A172 (cell line): ENCODE results near the gene ZC3H7B. TPM values are rescaled to one million over a fixed set of nuclear protein-coding genes. Genes with fewer than 3 reads are reported as not detected.
"Not testable (repeated sequence)": the region's sequence is repeated elsewhere in the genome, so short reads cannot be mapped to it uniquely, and the experiment has no call there.

ENCODE experiments used
- DNase-seq: peaks from one replicate; pipeline ENCODE4 v3.0.0-alpha.2; 2015; ENCODE audit warnings: low spot score
- total RNA-seq: library from RNA; depleted of rRNA; stranded (reverse); fragments of >200 nt; shearing (Covaris generic); gene quantifications from 2 replicates; pipeline ENCODE4 v1.2.3, GENCODE V29; 2014; rRNA removed

Gene ZC3H7B, protein sequence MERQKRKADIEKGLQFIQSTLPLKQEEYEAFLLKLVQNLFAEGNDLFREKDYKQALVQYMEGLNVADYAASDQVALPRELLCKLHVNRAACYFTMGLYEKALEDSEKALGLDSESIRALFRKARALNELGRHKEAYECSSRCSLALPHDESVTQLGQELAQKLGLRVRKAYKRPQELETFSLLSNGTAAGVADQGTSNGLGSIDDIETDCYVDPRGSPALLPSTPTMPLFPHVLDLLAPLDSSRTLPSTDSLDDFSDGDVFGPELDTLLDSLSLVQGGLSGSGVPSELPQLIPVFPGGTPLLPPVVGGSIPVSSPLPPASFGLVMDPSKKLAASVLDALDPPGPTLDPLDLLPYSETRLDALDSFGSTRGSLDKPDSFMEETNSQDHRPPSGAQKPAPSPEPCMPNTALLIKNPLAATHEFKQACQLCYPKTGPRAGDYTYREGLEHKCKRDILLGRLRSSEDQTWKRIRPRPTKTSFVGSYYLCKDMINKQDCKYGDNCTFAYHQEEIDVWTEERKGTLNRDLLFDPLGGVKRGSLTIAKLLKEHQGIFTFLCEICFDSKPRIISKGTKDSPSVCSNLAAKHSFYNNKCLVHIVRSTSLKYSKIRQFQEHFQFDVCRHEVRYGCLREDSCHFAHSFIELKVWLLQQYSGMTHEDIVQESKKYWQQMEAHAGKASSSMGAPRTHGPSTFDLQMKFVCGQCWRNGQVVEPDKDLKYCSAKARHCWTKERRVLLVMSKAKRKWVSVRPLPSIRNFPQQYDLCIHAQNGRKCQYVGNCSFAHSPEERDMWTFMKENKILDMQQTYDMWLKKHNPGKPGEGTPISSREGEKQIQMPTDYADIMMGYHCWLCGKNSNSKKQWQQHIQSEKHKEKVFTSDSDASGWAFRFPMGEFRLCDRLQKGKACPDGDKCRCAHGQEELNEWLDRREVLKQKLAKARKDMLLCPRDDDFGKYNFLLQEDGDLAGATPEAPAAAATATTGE
- total RNA-seq, result 26.9 and 31.1 TPM in 2 replicates

DNA sequence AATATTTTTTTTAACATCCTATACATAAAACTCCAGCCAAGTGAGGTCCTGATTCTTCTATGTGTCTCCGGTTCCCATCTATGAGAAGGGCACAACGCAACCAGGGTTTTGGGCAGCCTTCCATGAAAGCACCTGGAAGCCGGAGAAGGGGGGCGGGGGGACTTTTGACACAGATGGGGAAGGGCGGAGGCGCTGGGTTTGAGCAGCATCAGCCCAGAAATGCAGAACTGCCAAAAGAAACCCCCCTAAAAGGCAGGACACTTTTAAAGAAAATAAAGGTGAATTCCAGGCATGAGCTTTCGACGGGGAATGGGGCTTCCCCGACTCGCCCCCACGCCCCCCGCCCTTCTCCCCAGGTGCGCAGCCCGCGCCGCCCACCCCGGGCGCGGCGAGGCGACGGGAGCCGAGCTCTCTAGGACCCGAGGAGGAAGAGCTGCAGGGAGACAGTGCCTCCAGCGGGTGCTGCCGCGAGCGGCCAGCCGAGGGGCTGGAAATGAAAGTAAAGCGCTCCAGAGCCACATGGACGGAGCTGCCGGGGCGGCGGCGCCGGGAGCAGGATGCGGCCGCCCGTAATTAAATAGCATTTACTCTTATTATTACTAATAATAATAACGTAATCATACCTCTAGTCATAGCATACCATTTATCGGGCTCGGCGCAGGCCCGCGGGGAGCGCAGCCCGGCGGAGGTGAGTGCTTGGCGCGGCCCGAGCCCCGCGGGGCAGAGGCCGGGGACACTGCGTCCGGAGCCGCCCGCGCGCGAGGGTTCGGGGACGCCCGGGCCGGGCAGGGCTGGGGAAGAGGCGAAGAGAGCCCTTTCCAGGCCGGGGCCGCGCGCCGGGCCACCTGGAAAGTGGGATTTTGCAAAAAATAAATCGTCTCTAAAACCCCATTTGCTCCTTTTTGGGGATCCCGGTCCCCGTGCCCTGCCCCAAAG, at the start of gene ZC3H7B:
ZC3H7B (plus strand) TSS at position 441 of the 936 bp plus-strand sequence. CDS start 19,136 bp downstream, outside the sequence.
- peak; percentile 41 for DNase-seq

DNA sequence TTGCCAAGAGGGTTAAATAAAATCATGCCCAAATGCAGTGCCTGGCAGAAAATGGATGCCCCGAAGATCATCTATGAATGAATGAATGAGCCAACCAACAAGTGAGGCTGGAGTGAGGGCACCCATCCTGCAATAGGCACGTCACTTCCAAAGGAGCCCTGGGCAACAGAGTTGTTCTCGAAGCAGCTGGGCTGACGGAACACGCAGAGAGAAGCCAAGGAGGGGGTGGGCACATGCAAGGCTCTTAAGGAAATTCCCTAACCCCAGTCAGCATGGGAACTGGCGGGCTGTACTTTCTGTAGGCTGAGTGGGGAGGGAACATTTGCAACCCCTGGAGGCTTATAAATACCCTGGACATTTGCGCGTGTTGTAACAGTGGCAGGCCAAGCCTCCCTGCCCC, 49.0 kb upstream of the ZC3H7B start:
- DNase-seq, result no peak

DNA sequence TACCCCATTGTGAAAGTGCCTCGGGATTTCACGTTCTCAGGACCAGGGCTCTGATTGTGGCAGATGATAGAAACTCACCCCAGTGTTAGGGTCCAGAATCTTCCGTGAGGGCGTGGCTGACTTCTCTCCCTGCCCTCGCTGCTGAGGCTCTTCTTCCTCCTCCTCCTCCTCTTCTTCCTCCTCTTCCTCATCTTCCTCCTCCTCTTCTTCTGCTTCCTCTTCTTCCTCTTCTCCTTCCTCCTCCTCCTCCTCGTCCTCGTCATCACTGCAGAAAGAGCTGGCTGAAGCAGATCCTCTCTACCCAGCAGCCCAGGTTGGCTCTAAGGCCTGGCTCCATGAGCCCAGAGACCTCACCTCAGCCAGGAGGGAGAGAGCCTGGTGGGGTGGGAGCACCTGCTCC, 47.1 kb upstream of the ZC3H7B start:
- DNase-seq, result no peak

DNA sequence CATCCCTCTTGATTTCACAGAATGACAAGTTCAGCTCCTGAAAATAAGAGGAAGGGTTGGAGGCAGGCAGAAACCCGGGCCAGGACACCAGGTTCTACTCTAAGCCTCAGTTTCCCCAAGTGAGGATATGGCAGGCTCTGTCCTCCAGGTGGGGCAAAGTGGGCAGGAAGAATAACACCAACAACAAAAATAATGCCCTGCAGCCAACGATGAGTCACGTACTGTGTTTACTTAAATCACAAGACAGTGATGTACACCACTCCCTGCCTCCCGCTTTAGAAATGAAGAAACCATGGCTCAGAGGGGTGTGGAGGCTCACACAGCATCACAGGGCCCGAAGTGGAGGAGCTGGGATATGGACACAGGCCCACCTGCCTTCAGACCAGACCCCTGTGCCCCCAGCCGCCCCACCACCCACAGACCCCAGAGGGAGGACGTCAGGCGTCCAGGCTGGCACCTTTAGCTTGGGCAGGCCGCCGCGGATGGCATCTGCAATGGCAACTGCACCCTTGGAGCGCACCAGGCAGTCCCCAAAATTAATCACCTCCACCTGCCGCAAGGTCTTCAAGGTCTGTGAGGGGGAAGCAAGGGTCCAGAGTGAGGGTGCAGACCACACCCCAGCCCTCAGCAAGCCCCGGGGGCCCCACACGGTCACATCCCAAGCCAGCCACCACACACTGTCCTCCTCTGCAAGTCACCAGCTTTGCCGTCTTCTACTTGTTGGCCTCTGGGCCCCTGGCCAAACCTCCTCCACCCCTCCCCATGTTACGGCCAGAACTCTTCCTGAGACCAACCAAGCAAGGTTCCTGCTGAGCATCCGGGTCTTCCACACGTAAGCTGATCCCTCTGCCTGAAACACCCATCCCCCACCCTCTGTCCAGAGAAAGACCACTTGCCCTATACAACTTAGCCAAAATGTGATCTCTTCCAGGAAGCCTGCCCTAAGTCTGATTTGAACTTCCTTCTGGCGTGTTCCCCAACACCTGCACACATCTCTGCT, 44.8 kb upstream of the ZC3H7B start:
- DNase-seq, result peak; percentile 68

DNA sequence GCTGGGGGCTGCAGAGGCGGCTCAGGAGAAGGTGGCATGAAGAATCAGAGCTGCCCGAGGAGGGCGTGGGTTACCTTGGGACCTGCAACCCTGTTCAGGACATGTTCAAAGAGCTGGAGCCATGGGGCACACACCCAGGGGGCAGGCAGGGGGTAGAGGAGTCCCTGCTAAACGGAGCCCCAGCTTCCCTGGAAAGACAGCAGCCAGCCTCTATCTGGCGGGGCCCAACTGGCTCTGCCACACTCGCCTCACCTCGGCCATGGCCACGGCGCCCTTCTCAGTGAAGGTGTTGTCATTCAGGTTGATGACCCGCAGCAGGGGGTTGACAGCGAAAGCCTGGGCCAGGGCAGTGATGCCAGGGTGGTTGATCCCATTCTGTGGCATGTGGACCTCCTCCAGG, 43.6 kb upstream of the ZC3H7B start:
- DNase-seq, result no peak

DNA sequence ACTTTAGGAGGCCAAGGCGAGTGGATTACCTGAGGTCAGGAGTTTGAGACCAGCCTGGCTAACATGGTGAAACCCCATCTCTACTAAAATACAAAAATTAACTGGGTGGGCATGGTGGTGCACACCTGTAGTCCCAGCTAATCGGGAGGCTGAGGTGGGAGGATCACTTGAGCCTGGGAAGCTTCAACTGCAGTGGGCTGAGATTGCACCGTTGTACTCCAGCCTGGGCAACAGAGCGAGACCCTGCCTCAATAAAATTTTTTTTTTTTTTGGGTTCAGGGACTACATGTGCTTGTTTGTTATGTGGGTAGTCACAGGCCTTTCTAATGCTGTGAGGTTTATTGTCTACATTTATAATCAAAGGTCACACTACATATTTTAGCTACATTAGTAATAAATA, 41.6 kb upstream of the ZC3H7B start:
- DNase-seq, result not testable (repeated sequence)

DNA sequence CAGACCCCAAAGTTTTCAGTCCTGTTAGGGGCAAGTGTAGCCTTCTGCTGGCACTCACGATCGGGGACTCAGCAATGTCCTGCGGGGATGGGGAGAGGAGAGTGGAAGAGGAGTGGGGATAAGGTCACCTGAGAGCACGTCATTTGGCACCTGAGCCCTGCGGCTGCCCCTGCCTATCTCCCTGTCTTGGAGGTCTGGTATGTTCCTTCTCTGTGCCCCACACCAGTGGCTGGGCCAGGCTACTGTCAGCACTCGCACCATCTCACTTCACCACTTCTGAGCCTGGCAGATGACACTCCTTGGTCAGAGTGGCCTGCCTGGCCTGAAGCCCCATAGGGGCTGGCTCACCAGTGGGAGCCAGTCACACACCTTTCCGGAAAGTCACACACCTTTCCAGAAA, 40.5 kb upstream of the ZC3H7B start:
- DNase-seq, result no peak

DNA sequence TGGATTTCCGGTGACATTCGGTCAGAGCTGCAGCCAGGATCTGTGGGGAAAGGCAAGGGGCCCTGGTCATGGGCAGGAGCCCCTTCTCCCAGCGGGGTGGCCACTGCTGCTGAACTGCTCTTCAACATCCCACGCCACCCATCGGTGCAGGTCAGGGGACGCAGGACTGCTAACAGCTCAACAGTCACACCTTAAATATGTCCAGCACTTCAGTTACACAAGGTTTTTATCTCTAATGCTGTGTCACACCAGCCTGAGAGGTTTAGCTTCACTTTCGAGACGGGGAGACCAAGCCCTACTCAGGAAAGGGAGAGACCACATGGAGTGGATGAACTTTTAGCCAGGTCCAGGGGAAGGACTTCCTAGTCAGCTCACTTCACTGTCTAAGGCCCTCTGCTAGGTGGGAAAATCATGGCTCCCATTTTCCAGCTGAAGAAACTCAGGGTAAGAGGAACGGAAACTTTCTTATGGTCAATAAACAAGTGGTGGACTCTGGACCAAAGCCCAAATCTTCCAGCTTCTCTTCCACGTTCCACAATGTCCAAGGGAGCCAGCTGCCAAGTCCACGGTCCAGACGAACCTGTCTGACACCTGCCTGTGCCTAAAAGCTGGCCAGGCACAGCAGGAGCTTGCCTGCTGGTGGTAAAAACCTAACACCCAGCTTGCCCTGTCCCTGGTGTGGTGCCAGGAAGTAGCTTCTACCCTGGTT, 39.6 kb upstream of the ZC3H7B start:
- DNase-seq, result no peak

DNA sequence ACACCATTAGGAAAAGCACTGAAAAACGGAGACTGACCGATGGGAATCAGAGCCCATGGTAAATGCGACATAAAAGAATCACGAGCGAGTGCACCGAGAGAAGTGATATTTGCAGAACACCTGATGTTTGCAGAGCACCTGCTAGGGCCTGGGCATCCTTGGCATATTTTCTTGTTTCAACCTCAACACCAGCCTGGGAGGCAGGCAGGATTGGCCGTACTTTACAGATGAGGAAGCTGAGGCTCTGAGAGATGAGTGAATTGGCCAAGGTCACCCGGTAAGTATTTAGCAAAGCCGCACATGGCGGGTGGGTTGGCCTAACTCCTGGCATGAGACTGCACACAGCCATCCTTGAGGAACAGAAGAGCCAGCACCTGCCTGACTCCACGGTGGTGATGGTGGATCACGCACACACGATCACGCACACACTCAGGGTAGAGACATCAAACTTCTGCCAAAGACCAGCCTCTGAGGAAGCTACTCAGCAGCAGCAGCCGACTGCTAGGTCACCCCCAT, 39.0 kb upstream of the ZC3H7B start:
- no peak for DNase-seq

DNA sequence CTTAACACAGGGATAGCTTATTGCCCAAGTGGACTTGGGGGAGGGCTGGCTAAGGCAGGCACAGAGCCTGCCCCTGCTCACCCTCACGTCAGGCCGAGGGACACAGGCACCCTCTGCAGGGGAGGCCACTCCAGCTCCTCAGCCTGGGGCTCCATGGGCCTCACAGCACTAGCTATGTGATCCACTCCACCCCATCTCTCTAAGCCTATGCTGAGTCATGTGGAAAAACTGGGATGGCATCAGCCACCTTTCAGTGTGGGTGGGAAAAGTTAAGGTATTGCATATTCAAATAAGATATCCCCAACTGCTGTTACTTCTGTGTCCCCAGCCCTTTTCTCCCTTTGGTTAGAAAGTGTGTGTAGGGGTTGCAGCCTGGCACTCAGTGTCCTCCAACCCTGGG, 37.6 kb upstream of the ZC3H7B start:
- no peak for DNase-seq

DNA sequence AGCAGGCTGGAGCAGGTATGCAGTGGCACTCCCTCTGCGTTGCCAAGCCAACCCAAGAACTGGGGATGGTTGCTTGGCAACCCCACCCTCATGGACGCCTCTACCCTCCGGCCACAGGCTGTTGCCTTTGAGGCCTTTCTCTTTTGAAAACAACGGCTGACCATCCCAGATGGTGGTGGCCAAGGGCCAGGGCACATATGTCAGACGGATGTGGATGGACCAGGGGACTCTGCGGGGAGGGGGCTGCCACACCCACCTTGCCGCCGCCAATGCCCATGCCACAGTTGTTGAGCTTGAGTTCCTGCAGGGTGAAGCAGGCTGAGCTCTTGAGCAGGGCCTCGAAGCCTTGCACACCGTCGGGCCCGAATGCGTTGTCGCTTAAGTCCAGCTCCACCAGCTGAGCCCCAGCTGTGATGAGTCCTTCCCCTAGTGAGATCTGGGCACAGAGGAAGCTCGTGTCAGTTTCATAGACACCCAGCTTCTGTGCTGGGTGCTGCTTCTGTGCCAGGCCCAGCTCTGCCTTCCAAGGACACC, 36.9 kb upstream of the ZC3H7B start:
- no peak for DNase-seq

DNA sequence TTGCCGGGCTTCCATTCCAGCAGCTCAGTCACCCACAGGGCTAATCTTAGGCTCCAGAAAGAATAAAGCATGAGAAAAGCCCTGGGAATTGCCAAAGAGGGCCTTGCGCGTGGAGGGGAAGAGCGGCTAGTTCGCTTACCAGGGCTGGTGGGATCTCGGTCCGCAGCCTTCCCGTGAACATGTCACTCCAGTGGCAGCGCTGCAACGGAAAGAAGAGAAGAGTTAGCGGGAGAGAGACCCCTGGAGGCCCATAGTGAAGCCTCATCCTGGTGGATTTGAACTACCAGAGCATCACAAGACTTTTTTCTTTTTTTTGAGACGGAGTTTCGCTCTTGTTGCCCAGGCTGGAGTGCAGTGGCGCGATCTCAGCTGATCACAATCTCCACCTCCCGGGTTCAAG, 33.4 kb upstream of the ZC3H7B start:
- DNase-seq, result no peak

DNA sequence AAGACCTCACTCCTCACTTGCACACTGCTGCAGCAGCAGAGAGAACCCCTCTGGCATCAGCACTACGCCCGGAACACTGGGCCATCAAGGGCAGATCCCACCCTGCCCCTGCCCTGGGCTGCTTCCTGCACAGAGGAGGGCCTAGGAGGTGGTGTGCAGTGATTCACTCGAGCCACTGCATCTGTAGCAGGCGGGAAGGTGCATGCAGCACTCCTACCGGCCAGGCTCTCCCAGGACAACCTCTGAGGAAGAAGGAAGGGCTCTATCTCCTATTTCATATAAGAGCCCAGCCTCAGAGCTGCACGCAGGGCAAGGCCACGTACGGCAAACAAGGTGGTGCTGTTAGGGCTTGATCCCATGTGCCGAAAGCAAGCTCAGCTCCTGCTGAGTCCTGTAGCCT, 29.5 kb upstream of the ZC3H7B start:
- no peak for DNase-seq

DNA sequence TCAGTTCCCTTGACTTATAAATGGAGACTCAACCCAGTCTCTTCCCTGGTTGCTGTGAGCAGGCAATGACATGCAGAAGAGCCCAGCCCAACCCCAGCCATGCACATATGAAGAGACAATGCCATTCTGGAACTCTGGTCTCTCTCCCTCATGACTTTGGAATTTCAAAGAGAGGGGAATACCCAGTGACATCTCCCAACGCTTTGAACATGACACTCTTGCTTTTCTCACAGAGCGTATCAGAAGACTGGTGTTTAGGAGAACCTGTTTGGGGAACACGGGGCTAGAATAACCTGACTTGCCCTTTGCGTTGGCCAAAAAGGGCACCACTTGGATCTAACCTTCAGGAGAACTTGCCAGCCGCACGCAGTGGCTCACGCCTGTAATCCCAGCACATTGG, 28.2 kb upstream of the ZC3H7B start:
- DNase-seq, result no peak

DNA sequence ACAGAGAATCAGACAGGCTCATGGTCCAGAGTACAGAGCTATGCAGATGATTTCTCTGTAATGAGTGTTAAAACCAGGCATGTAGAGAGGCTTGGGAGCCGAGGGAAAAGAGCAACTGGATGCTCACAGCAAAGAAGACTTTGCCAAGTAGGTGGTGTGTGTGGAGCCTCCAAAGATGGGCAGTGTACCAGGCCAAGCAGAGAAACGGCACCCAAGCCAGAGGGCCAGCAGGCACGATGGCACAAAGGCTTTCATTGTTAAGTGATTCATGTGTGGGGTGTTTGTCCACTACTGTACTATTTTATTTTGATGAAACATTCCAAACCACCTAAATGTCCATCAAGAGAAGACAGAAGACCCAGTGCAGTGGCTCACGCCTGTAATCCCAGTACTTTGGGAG, 26.5 kb upstream of the ZC3H7B start:
- no peak for DNase-seq

DNA sequence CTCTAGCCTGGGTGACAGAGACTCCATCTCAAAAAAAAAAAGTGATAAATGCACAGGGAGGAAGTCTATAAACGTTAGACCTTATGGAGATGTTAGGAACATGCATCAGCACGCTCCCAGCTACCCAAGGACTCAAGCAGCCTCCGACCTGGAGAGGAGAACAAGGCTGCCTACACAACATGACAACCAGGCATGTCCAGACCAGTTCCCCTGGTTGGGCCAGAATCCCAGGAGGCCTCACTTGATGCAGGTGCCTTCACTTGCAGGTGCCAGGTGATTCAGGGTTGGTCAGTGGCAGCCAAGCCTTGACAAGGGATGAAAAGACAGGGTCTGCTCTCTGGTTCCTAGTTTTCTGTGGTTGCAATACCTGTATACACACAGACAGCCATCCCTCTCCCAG, 21.3 kb upstream of the ZC3H7B start:
- DNase-seq, result no peak

DNA sequence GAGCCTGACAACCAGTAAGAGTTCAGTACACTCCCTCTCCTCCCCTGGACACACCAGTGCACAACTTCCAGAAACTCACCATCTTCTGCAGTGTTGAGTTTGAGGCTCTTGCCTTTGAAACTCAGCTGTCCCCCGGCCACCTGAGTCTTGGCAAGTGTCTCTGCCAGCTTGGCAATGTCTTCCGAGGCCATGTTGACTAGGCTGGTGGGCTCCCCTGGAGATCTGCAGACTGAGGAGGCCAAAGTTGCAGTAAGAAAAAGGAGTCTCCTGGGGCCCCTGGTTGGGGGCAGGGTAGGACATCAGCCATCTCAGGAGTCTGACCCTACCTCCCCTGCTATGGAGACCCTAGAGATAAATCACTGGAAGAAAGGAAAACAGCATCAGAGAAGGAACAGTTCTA, 20.5 kb upstream of the ZC3H7B start:
- DNase-seq, result no peak

DNA sequence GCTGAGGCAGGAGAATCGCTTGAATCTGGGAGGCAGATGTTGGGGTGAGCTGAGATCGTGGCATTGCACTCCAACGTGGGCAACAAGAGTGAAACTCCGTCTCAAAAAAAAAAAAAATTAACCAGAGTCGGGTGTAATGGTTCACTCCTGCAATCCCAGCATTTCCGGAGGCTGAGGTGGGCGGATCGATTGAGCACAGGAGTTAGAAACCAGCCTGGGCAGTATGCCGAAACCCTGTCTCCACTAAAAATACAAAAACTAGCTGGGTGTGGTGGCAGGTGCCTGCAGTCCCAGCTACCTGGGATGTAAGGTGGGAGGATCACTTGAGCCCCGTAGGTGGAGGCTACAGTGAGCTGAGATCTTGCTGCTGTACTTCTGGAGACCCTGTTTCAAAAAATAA, 16.9 kb upstream of the ZC3H7B start:
- DNase-seq, result no peak

DNA sequence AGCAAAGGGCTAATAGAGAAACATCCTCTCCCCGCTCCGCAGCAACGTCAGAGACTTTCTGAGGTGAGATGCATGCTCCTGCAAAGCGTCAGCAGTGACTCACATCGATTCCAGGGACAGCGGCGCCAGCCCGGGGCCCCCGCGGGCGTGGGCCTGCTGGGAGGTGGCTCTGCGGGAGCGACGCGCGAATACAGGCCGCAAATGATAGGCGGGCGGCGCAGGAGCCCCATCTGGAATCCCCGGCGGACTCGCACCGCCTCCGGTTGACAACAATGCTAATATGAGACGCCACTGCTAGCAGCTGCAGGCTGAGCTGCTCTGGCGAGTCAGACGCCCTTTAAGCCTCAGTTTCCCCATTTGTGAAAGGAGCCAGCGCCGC, 15.9 kb upstream of the ZC3H7B start:
- peak; percentile 72 for DNase-seq
